ENCODE data around the gene PPP4R2.

Gene PPP4R2

DNA sequence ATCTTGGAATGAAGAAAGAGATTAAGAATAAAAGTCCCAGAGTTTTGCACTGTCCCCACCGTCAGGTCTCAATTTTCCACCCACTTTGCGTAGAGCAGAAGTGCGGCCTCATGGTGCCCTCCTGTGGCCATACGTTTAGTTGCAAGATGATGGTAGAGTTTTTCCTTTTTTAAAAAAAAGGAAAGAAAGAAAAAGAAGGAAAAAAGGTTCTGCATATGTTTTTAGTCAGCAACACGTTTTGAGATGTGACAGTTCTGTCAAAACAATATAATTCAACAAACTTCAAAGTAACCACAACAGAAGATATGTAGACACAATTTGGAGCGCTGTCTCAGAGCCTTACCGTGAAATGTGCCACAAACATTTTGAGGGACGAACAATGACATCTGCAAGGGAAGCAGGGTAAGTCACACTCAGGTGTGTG, 89.5 kb downstream of the PPP4R2 start:
- DNase-seq = peak in 1 of 2 donors; percentile 70
- no peak overlapping the region for H2AK5ac ChIP-seq (ENCODE audit: low read length)
- H3K18ac ChIP-seq (ENCODE audit: low read length) = no peak overlapping the region
- H3K27me3 ChIP-seq (ENCODE audit: insufficient read depth, low read length) = no peaks in the 10 kb centered on the region
- no peak overlapping the region for H2AFZ ChIP-seq (ENCODE audit: insufficient read depth, low read length, poor library complexity)
- no peak overlapping the region for H2BK5ac ChIP-seq (ENCODE audit: low read depth, low read length, poor library complexity)
- H2BK120ac ChIP-seq (ENCODE audit: insufficient read depth, low read length, poor library complexity) = no peak overlapping the region
- no peak overlapping the region for H3K14ac ChIP-seq (ENCODE audit: low read length)
- no peak overlapping the region for H3K9ac ChIP-seq (ENCODE audit: low read length)
- no peak overlapping the region for H4K8ac ChIP-seq (ENCODE audit: low read depth, low read length)
- H3K4me3 ChIP-seq (ENCODE audit: low read depth, low read length) = no peak overlapping the region
- no peaks in the 10 kb centered on the region for H3K4me1 ChIP-seq (ENCODE audit: control insufficient read depth in 1 of 2, insufficient read depth in 2 of 2, low read length in 2 of 2)
- no peak overlapping the region for H3K27ac ChIP-seq (ENCODE audit: low read depth, low read length)
- H3K79me2 ChIP-seq (ENCODE audit: control insufficient read depth, insufficient read depth, low read length, poor library complexity) = no peaks in the 10 kb centered on the region
- no peaks in the 10 kb centered on the region for H3K79me1 ChIP-seq (ENCODE audit: low read length)
- H3K4ac ChIP-seq (ENCODE audit: low read depth, low read length) = no peak overlapping the region
- no peaks in the 10 kb centered on the region for H3K36me3 ChIP-seq (ENCODE audit: control insufficient read depth in 1 of 2, insufficient read depth in 2 of 2, low read length in 2 of 2)
- no peak overlapping the region for H4K91ac ChIP-seq (ENCODE audit: low read depth, low read length)
- H2BK12ac ChIP-seq (ENCODE audit: low read length) = no peak overlapping the region
- no peak overlapping the region for H3K23ac ChIP-seq (ENCODE audit: low read length)
- H3K9me3 ChIP-seq (ENCODE audit: insufficient read depth, low read depth, low read length) = no peaks in the 10 kb centered on the region
- no peak overlapping the region for H4K12ac ChIP-seq (ENCODE audit: low read depth, low read length)
- no CpG with 5 or more reads among the region's 8 CpGs for WGBS (ENCODE audit: extremely low coverage, insufficient coverage, insufficient read length)
- H3K4me2 ChIP-seq (ENCODE audit: low read length) = no peak overlapping the region

DNA sequence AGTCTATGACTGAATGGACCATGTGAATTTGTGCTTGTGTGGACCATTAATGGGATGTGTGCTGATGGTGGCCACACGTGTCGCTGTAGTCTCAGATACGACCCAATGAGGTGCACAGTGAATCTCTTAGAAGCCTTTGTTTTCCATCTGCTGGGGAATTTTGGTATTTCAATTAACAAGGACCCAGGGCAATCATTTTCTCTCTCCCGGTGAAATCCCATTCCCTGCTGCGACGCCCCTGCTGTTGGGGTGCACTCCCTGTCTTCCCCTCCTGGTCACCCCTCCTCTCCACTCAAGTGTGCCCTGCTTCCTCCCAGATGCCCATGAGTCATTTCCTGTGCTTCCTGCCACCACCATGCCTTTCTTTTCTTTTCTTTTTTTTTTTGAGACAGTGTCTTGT, 97.5 kb downstream of the PPP4R2 start:
- no peak overlapping the region for H3K23ac ChIP-seq (ENCODE audit: low read length)
- H2AFZ ChIP-seq (ENCODE audit: insufficient read depth, low read length, poor library complexity) = no peak overlapping the region
- H3K27me3 ChIP-seq (ENCODE audit: insufficient read depth, low read length) = no peaks in the 10 kb centered on the region
- H4K12ac ChIP-seq (ENCODE audit: low read depth, low read length) = no peak overlapping the region
- H3K79me1 ChIP-seq (ENCODE audit: low read length) = peaks cover 3% of the 10 kb centered on the region
- no peak overlapping the region for H2BK120ac ChIP-seq (ENCODE audit: insufficient read depth, low read length, poor library complexity)
- H2BK5ac ChIP-seq (ENCODE audit: low read depth, low read length, poor library complexity) = no peak overlapping the region
- H3K4ac ChIP-seq (ENCODE audit: low read depth, low read length) = no peak overlapping the region
- H3K4me3 ChIP-seq (ENCODE audit: low read depth, low read length) = no peak overlapping the region
- H2BK12ac ChIP-seq (ENCODE audit: low read length) = no peak overlapping the region
- no peak overlapping the region for H3K18ac ChIP-seq (ENCODE audit: low read length)
- H3K36me3 ChIP-seq (ENCODE audit: control insufficient read depth in 1 of 2, insufficient read depth in 2 of 2, low read length in 2 of 2) = no peaks in the 10 kb centered on the region
- H3K27ac ChIP-seq (ENCODE audit: low read depth, low read length) = no peak overlapping the region
- DNase-seq = peak; percentile 4 to 37
- H3K4me2 ChIP-seq (ENCODE audit: low read length) = no peak overlapping the region
- H3K4me1 ChIP-seq (ENCODE audit: control insufficient read depth in 1 of 2, insufficient read depth in 2 of 2, low read length in 2 of 2) = peaks cover 5 to 11% of the 10 kb centered on the region in 2 experiments
- no peak overlapping the region for H4K8ac ChIP-seq (ENCODE audit: low read depth, low read length)
- no peak overlapping the region for H3K9ac ChIP-seq (ENCODE audit: low read length)
- no peak overlapping the region for H2AK5ac ChIP-seq (ENCODE audit: low read length)
- no peak overlapping the region for H3K14ac ChIP-seq (ENCODE audit: low read length)
- H4K91ac ChIP-seq (ENCODE audit: low read depth, low read length) = no peak overlapping the region
- peaks cover 2% of the 10 kb centered on the region for H3K9me3 ChIP-seq (ENCODE audit: insufficient read depth, low read depth, low read length)
- no CpG with 5 or more reads among the region's 6 CpGs for WGBS (ENCODE audit: extremely low coverage, insufficient coverage, insufficient read length)
- no peaks in the 10 kb centered on the region for H3K79me2 ChIP-seq (ENCODE audit: control insufficient read depth, insufficient read depth, low read length, poor library complexity)

DNA sequence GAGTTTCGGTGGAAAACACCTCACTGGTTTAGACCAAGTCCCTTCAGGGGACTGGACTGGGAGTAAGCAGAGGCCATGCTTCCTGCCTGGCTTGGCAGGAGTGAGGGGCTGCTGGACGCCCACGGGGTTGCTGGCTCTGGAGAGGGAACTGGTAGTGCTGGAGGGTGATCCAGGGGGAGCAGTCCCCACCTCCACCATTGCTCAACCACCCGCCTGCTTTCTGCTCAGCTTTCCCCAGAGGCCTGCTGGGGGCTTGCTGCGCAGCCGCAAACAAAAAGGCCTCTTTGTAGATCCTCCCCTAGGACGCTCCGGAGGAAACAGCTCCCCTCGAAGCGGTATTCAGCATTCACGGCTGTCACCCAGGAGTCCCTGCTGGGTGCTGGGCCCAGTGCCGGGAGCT, 98.3 kb downstream of the PPP4R2 start:
- Histone ChIP-seq H3K27ac (ENCODE audit: low read depth, low read length) (no peak overlapping the region), H3K4ac (ENCODE audit: low read depth, low read length) (no peak overlapping the region), H3K18ac (ENCODE audit: low read length) (no peak overlapping the region), H3K9me3 (ENCODE audit: insufficient read depth, low read depth, low read length) (peaks cover 2% of the 10 kb centered on the region), H3K4me3 (ENCODE audit: low read depth, low read length) (no peak overlapping the region), H3K23ac (ENCODE audit: low read length) (no peak overlapping the region), H3K27me3 (ENCODE audit: insufficient read depth, low read length) (no peaks in the 10 kb centered on the region), H3K4me1 (ENCODE audit: control insufficient read depth in 1 of 2, insufficient read depth in 2 of 2, low read length in 2 of 2) (peaks cover 5 to 11% of the 10 kb centered on the region in 2 experiments), H2AFZ (ENCODE audit: insufficient read depth, low read length, poor library complexity) (peak overlapping the region; percentile 70), H3K14ac (ENCODE audit: low read length) (no peak overlapping the region), H4K8ac (ENCODE audit: low read depth, low read length) (peak overlapping the region; percentile 47), H2BK12ac (ENCODE audit: low read length) (peak overlapping the region; percentile 11), H4K12ac (ENCODE audit: low read depth, low read length) (no peak overlapping the region), H2AK5ac (ENCODE audit: low read length) (no peak overlapping the region), H3K79me2 (ENCODE audit: control insufficient read depth, insufficient read depth, low read length, poor library complexity) (no peaks in the 10 kb centered on the region), H3K36me3 (ENCODE audit: control insufficient read depth in 1 of 2, insufficient read depth in 2 of 2, low read length in 2 of 2) (no peaks in the 10 kb centered on the region), H3K79me1 (ENCODE audit: low read length) (peaks cover 3% of the 10 kb centered on the region), H2BK120ac (ENCODE audit: insufficient read depth, low read length, poor library complexity) (no peak overlapping the region), H3K9ac (ENCODE audit: low read length) (no peak overlapping the region), H4K91ac (ENCODE audit: low read depth, low read length) (no peak overlapping the region), H2BK5ac (ENCODE audit: low read depth, low read length, poor library complexity) (no peak overlapping the region), H3K4me2 (ENCODE audit: low read length) (no peak overlapping the region)
- no peak for DNase-seq
- WGBS (ENCODE audit: extremely low coverage, insufficient coverage, insufficient read length) = no CpG with 5 or more reads among the region's 12 CpGs

DNA sequence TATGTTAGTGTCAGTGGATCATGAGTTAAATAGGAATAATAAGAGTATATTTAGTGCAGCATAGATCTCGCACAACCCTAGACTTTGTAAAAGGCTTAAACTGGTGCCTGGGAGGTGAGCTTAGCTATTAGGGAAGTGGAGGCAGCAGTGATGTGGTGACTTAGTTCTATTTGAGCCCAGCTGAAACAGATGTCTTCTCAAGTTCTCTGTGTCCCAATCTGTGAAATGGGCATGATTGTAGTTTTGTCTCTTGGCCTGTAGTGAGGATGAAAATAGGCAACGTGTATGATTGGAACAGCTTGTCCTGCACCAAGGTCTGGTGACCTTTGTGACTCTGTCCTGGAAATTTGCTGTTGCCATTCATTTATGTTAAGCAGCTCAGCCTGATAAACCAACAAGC, 99.6 kb downstream of the PPP4R2 start:
- H3K14ac ChIP-seq (ENCODE audit: low read length) = no peak overlapping the region
- no peak overlapping the region for H3K27ac ChIP-seq (ENCODE audit: low read depth, low read length)
- DNase-seq = no peak
- no peak overlapping the region for H4K91ac ChIP-seq (ENCODE audit: low read depth, low read length)
- no peaks in the 10 kb centered on the region for H3K27me3 ChIP-seq (ENCODE audit: insufficient read depth, low read length)
- H3K9me3 ChIP-seq (ENCODE audit: insufficient read depth, low read depth, low read length) = peaks cover 2% of the 10 kb centered on the region
- no peak overlapping the region for H4K12ac ChIP-seq (ENCODE audit: low read depth, low read length)
- H2BK12ac ChIP-seq (ENCODE audit: low read length) = no peak overlapping the region
- no peak overlapping the region for H4K8ac ChIP-seq (ENCODE audit: low read depth, low read length)
- no peak overlapping the region for H2BK5ac ChIP-seq (ENCODE audit: low read depth, low read length, poor library complexity)
- no peak overlapping the region for H2BK120ac ChIP-seq (ENCODE audit: insufficient read depth, low read length, poor library complexity)
- WGBS (ENCODE audit: extremely low coverage, insufficient coverage, insufficient read length) = no CpG with 5 or more reads among the region's 2 CpGs
- H3K79me1 ChIP-seq (ENCODE audit: low read length) = peaks cover 3% of the 10 kb centered on the region
- H3K9ac ChIP-seq (ENCODE audit: low read length) = no peak overlapping the region
- H3K23ac ChIP-seq (ENCODE audit: low read length) = no peak overlapping the region
- no peak overlapping the region for H3K18ac ChIP-seq (ENCODE audit: low read length)
- peaks cover 5 to 11% of the 10 kb centered on the region in 2 experiments for H3K4me1 ChIP-seq (ENCODE audit: control insufficient read depth in 1 of 2, insufficient read depth in 2 of 2, low read length in 2 of 2)
- no peak overlapping the region for H3K4ac ChIP-seq (ENCODE audit: low read depth, low read length)
- H3K36me3 ChIP-seq (ENCODE audit: control insufficient read depth in 1 of 2, insufficient read depth in 2 of 2, low read length in 2 of 2) = no peaks in the 10 kb centered on the region
- H2AFZ ChIP-seq (ENCODE audit: insufficient read depth, low read length, poor library complexity) = no peak overlapping the region
- H3K4me3 ChIP-seq (ENCODE audit: low read depth, low read length) = no peak overlapping the region
- H3K4me2 ChIP-seq (ENCODE audit: low read length) = no peak overlapping the region
- H3K79me2 ChIP-seq (ENCODE audit: control insufficient read depth, insufficient read depth, low read length, poor library complexity) = no peaks in the 10 kb centered on the region
- H2AK5ac ChIP-seq (ENCODE audit: low read length) = no peak overlapping the region

Measured in trophoblast cell (in vitro differentiated cells and primary cell).